Heart right ventricle (tissue), 16 donors: ENCODE data around the gene ATG4C. TPM values are rescaled to one million over a fixed set of nuclear protein-coding genes. Genes with fewer than 3 reads are reported as not detected.

Experiments
- ATAC-seq, 8 donors: fragments of 200-7000 bp; cut with Tn5 transposase; one replicate each; pipeline ENCODE4 v1.9.1; 2020; ENCODE audit warnings: mild to moderate bottlenecking in 8 of 8, moderate library complexity in 8 of 8, moderate number of reproducible peaks in 1 of 8
- DNase-seq, 2 donors: peaks; one replicate each; pipeline ENCODE4 v3.0.0-alpha.2; 2020
- H3K27ac ChIP-seq, 10 donors: fragments of 200-600 bp; sonication (generic) in 2 of 10; one replicate each; pipeline versions ENCODE4 v1.5.0 to v1.8.0; 2020 to 2022; ENCODE audit warnings: mild to moderate bottlenecking in 3 of 10
- H3K27me3 ChIP-seq, 7 donors: fragments of 200-600 bp; one replicate each; pipeline ENCODE4 v1.8.0; 2021 to 2022; ENCODE audit warnings: mild to moderate bottlenecking in 2 of 7
- H3K36me3 ChIP-seq, 9 donors: fragments of 200-600 bp; sonication (generic) in 1 of 9; one replicate each; pipeline versions ENCODE4 v1.5.0 to v1.8.0; 2020 to 2022; ENCODE audit warnings: mild to moderate bottlenecking in 2 of 9
- H3K4me1 ChIP-seq, 9 donors: fragments of 200-600 bp; sonication (generic) in 1 of 9; one replicate each; pipeline versions ENCODE4 v1.5.0 to v1.8.0; 2020 to 2022; ENCODE audit warnings: mild to moderate bottlenecking in 4 of 9
- H3K4me3 ChIP-seq, 10 donors: fragments of 200-600 bp; sonication (generic) in 2 of 10; one replicate each; pipeline versions ENCODE4 v1.5.0 to v1.8.0; 2020 to 2022; ENCODE audit warnings: mild to moderate bottlenecking in 7 of 10, moderate library complexity in 2 of 10
- H3K9me3 ChIP-seq, 11 donors: fragments of 200-600 bp in 10 of 11; sonication (generic) in 2 of 11; one replicate each; pipeline versions ENCODE4 v1.5.0 to v1.8.0; 2013 to 2022; ENCODE audit warnings: mild to moderate bottlenecking in 2 of 11, control low read depth in 1 of 11, moderate library complexity in 1 of 11
- CTCF ChIP-seq, 9 donors: fragments of 200-600 bp; sonication (generic) in 2 of 9; IDR thresholded peaks; one replicate each; pipeline versions ENCODE4 v1.5.0 to v1.8.0; 2021 to 2022; ENCODE audit warnings: antibody characterized with exemption in 9 of 9, mild to moderate bottlenecking in 5 of 9, moderate library complexity in 1 of 9
- WGBS, 2 donors: extraction: QIAGEN DNeasy Blood & Tissue Kit; methylation state at CpG; one replicate each; pipeline ENCODE4 v1.1.7; 2013; ENCODE audit warnings: inconsistent platforms in 1 of 2; 5-methylcytosine and 5-hydroxymethylcytosine counted together
- intact Hi-C, 10 donors: fragments of 100-400 bp; cut with DNase I; formaldehyde crosslinking; loops; one replicate each; pipeline versions ENCODE4 v1.11.1 to v1.14.2; 2022
- polyA plus RNA-seq, 2 donors: library from polyadenylated mRNA; stranded (reverse); fragments of 200-250 nt; gene quantifications; one replicate each; pipeline ENCODE4 v1.2.3, GENCODE V29; 2013
- total RNA-seq, 10 donors: library from RNA; stranded (reverse); fragmentation: NEBNext Ultra II Directional in 3 of 10; extraction: Animal tissue kit (Norgen Biotek cat#: 25700) in 3 of 10; gene quantifications; one replicate each; pipeline versions ENCODE4 v1.2.1 to v1.2.4, GENCODE V29; 2021 to 2023
- donor health status: Arrhythmogenic right ventricular cardiomyopathy.
- donor health status: ischemic (EF 13 %, LVEDD 7.1; RV severe dilation, severe dysfunction).
- donor health status: healthy with polysubstance abuse.
- donor health status: DM: no; HTN: yes; CAD: no.
- donor health status: DM: no; HTN: no; CAD: no.
- donor health status: ischemic (EF 25% LVEDD 6.9; RV normal size, moderate dysfunction).
- donor health status: ischemic (EF 25% LVEDD 5.7; RV mildly dilated, moderate dysfunction).
- donor health status: healthy.
- donor health status: DM: yes; HTN: yes; CAD: no.
- donor health status: Ischemic cardiomyopathy.
- donor health status: ischemic (EF 35%, LVEDD 5.7; RV mildly dilated, moderate dysfunction).
- donor health status: nonischemic (EF 11% LVEDD 7.7; RV severe dilation, severe dysfunction).
- donor health status: DM: yes; HTN: yes; CAD: no.
- donor health status: PGD.
- donor health status: ischemic (EF 29% LVEDD 5.4; RV normal size, mild dysfunction).
- donor health status: nonischemic (EF 23%, LVEDD 6.1; RV moderate dilation, normal function).

The ATG4C gene
- total and polyA plus RNA-seq, 12 donors, result 4.2 to 17.9 (median 8.7) TPM

GRCh38 chr1:62834400-62834961 lies 50.5 kb downstream of the ATG4C start:
- TF ChIP-seq CTCF (IDR thresholded peaks at IDR 0.05), result no peak
- intact Hi-C loops, result loop anchor here in 1 of 10 donors (10.0 kb wide), 1 partner anchor 700 kb away; no protein-coding TSS in a partner anchor
- WGBS, 2 donors, result 95 to 98% methylated on average over 1 of the region's 1 CpG
- H3K4me1 ChIP-seq, result peaks cover 0 to 4% (median 0%) of the 10 kb centered on the region in 9 donors
- H3K4me3 ChIP-seq, result no peak overlapping the region
- H3K27ac ChIP-seq, result no peak overlapping the region
- H3K27me3 ChIP-seq, result no peaks in the 10 kb centered on the region
- peaks cover 0 to 41% (median 0%) of the 10 kb centered on the region in 9 donors for H3K36me3 ChIP-seq
- no peaks in the 10 kb centered on the region for H3K9me3 ChIP-seq
- no peak for ATAC-seq
- DNase-seq, result no peak

GRCh38 chr1:62836856-62837540 lies 53.1 kb downstream of the ATG4C start:
- DNase-seq (no peak), ATAC-seq (no peak)
- no peak overlapping the region for H3K27ac ChIP-seq
- intact Hi-C loops, result loop anchor here in 1 of 10 donors (10.0 kb wide), 1 partner anchor 698 kb away; no protein-coding TSS in a partner anchor
- H3K27me3 ChIP-seq, result no peaks in the 10 kb centered on the region
- TF ChIP-seq CTCF (IDR thresholded peaks at IDR 0.05), result no peak
- H3K9me3 ChIP-seq, result no peaks in the 10 kb centered on the region
- peaks cover 0 to 27% (median 0%) of the 10 kb centered on the region in 9 donors for H3K36me3 ChIP-seq
- peaks cover 0 to 4% (median 0%) of the 10 kb centered on the region in 9 donors for H3K4me1 ChIP-seq
- H3K4me3 ChIP-seq, result no peak overlapping the region

GRCh38 chr1:62840555-62840954 lies 56.6 kb downstream of the ATG4C start:
- WGBS, 2 donors, result 95 to 100% methylated on average over 1 of the region's 1 CpG
- Histone ChIP-seq H3K27ac (no peak overlapping the region), H3K36me3 (peaks cover 0 to 14% (median 0%) of the 10 kb centered on the region in 9 donors), H3K4me1 (peaks cover 0 to 4% (median 0%) of the 10 kb centered on the region in 9 donors), H3K4me3 (no peak overlapping the region), H3K9me3 (no peaks in the 10 kb centered on the region), H3K27me3 (no peaks in the 10 kb centered on the region)
- DNase-seq, result no peak
- intact Hi-C loops, result loop anchor here in 4 of 10 donors (5.0 to 10.0 kb wide), 3 partner anchors 602 to 694 kb away; partner anchors contain the start of genes EFCAB7 (in 1 of the 4) and ITGB3BP (in 1 of the 4)
- TF ChIP-seq CTCF (IDR thresholded peaks at IDR 0.05), result no peak
- no peak for ATAC-seq

- H3K4me1 ChIP-seq, result peaks cover 0 to 4% (median 0%) of the 10 kb centered on the region in 9 donors
- no peak overlapping the region for H3K4me3 ChIP-seq
- 1 to 2% methylated on average over 3 of the region's 3 CpGs for WGBS, 2 donors
- peak in 6 of 8 donors; percentile 38 to 71 (median 63) for ATAC-seq
- no peaks in the 10 kb centered on the region for H3K9me3 ChIP-seq
- H3K36me3 ChIP-seq, result peaks cover 0 to 23% (median 0%) of the 10 kb centered on the region in 9 donors
- intact Hi-C loops, result loop anchor here in 4 of 10 donors (5.0 to 10.0 kb wide), 3 partner anchors 601 to 693 kb away; partner anchors contain the start of genes EFCAB7 (in 1 of the 4) and ITGB3BP (in 1 of the 4)
- H3K27me3 ChIP-seq, result no peaks in the 10 kb centered on the region
- peak in 1 of 2 donors; percentile 43 for DNase-seq
- no peak overlapping the region for H3K27ac ChIP-seq
- TF ChIP-seq CTCF (IDR thresholded peaks at IDR 0.05), result peak; percentile 53 to 85 (median 76)
Measured at GRCh38 chr1:62841587-62842169, 57.7 kb downstream of the ATG4C start.
